GM12864 (cell line): ENCODE data around the gene MYO7B.
"Not testable (repeated sequence)": the region's sequence is repeated elsewhere in the genome, so short reads cannot be mapped to it uniquely, and the experiment has no call there.

ENCODE experiments used
- DNase-seq: peaks from one replicate; pipeline ENCODE4 v3.0.0-alpha.2; 2011; ENCODE audit warnings: low read depth
- H3K4me3 ChIP-seq: 2 replicates; pipeline ENCODE4 v1.5.1; 2011; ENCODE audit warnings: mild to moderate bottlenecking, low read depth, low read length, control low read depth
- TF ChIP-seq, protein P1 (sequence below): IDR thresholded peaks from 2 replicates; pipeline ENCODE4 v1.5.1; 2011; ENCODE audit warnings: low read depth, mild to moderate bottlenecking, moderate library complexity, low read length, control low read depth, inconsistent platforms; ENCODE audit errors: missing control alignments

Gene MYO7B

DNA sequence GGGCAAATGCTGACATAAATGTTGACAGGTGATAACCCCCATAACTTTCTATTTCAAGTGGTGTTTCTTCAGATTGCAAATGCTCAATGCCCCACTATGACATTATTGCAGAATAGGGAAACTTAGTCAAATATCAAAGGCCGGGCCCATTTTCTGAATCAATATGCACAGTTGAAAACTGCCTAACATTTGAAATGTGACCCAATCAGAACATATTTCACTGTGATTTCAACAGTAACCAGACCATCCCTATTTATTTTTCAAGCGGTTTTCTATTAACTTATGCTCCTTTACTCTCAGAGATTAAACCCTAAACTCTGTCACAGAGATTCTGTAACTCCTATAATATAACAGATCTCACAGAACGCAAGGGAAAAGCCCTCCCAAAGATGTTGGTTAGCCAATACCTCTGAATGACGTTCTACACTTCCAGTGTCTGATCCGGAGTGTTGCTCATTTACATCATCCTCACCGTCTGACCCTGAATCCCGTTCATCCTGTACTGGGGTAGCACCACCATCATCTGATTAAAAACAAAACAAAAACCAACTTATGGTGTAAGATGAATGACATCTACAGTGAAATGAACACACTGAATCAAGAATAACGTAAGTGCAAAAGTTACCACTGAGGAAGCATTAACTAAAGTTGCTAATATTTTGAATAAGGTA is 12.1 kb upstream of the MYO7B start:
- no peak for DNase-seq
- TF ChIP-seq, protein P1, sequence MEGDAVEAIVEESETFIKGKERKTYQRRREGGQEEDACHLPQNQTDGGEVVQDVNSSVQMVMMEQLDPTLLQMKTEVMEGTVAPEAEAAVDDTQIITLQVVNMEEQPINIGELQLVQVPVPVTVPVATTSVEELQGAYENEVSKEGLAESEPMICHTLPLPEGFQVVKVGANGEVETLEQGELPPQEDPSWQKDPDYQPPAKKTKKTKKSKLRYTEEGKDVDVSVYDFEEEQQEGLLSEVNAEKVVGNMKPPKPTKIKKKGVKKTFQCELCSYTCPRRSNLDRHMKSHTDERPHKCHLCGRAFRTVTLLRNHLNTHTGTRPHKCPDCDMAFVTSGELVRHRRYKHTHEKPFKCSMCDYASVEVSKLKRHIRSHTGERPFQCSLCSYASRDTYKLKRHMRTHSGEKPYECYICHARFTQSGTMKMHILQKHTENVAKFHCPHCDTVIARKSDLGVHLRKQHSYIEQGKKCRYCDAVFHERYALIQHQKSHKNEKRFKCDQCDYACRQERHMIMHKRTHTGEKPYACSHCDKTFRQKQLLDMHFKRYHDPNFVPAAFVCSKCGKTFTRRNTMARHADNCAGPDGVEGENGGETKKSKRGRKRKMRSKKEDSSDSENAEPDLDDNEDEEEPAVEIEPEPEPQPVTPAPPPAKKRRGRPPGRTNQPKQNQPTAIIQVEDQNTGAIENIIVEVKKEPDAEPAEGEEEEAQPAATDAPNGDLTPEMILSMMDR: no peak
- no peak overlapping the region for H3K4me3 ChIP-seq

DNA sequence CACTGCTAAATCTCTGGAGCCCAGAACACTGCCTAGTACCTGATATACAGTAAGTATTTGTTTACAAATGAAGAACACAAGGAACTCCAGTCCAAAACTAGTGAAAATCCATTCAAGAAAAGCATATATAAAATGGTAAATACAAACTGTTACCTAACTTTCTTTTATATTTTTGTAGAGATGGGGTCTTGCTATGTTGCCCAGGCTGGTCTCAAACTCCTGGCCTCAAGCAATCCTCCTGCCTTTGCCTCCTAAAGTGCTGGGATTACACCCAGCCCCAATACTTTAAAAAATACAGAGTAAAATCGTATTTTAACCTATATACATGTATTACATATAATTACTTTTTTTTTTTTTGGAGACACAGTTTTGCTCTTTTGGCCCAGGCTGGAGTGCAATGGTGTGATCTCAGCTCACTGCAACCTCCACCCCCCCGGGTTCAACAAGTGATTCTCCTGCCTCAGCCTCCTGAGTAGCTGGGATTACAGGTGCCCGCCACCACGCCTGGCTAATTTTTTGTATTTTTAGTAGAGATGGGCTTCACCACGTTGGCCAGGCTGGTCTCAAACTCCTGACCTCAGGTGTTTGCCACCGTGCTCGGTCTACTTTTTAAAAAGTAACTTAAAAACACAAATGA is 11.2 kb upstream of the MYO7B start:
- not testable (repeated sequence) for H3K4me3 ChIP-seq, DNase-seq

DNA sequence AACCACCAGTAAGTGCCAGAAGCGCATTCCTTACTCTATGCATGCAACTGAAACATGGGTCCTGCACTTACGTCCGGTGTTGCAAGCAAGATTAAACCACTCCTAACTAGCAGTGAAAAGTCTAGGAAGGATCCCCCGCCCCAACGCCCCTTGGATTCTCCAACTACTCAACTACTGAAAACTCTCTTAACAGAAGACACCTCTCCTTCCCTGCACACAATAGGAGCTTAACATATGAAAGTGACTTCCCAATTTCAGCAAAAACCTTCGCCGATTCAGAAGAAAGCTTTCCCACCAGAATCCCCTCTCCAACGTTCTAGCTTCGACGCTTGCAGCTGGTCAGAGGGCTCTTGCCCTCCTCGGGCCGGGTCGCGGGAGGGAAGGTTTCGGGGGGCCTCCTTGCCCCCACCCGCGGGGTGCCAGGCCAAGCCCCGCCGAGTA is 9.8 kb upstream of the MYO7B start:
- H3K4me3 ChIP-seq: peak overlapping the region; percentile 91
- no peak for DNase-seq
- TF ChIP-seq, protein P1: no peak

DNA sequence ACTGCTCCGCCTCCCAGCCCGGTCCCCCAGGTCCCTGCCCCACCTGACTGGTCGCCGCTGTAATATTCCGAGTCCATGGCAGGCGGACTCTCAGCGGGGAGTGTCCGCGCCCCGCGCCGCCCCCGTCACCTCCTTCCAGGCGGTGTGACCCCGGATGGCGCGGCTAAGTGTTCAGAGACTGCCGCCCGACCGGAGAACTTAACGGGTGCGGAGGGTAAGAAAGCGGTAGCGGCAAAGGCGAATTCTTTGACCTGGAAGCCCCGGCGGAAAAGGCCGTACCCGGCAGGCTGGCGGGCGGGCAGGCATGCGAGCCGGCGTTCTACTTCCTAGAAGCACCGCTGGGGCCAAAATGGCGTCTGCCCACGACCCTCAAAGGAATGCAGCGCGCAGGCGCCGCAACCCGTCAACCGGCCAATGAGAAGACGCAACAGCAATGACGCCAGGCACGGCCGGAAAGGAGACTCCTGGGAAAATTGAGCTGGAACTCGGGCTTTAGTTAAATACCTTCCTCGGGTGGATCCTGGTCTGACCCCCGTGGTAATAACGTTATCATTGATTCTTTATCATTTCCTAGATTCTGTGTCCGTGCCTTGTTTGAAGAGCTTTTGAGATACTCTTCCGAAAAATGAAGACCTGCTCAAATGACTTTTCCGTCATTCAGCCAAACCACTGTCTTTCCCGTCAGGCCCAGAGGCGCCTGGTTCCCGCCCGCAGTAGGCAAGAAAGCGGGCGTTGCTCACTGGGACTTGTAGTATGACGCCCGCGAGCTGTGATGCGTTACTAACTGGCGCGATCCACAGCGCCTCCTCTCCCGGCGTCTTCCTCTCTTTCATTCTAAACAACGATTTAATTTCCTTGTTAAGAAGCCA is 9.1 kb upstream of the MYO7B start, which contains the start of gene IWS1:
Gene IWS1, minus strand, starts transcription at position 358 of the 869 bp plus-strand sequence. Its CDS starts 281 bp downstream, at position 77.
- DNase-seq: peak; percentile 84
- peak within 1 kb of the TSS; percentile 91 for H3K4me3 ChIP-seq
- TF ChIP-seq, protein P1: peak; percentile 16

DNA sequence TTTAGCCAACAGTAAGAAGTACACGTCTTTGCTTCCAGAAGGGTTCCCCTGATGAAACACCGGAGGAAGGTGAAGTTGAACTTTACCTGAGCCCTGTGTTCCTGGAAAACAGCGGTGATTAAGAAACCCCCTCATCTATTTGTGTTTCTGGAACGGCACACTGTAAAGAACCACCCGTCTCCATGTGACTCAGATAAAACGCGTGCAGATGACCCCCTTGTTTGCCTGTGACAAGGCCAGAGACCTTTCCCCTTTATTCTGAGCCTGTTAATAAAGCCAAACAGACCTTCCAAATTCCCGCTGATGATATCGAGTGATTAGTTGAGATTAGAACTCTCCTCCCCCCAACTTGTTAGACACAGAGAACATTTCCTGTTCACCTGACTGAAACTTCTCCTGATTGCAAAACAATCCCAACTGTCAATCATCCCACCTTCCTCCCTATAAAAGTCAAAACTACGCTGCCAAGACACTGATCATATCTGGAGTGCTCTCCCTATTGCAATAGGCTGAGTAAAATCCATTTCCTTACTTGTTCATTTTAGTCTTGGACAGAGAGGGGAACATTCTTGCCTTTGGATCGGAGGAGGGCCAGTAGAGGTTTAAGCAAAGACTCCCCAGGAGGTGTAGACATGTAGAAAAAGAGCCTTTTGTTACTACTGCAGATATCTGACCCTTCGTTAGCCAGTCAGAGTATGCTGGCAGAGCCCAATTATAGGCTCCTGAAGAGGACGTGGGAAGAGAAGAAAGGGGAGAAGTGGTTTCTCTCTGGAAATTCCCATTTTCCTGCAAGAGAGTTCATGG is 8.3 kb upstream of the MYO7B start:
- H3K4me3 ChIP-seq: peak overlapping the region; percentile 91
- no peak for DNase-seq
- TF ChIP-seq, protein P1: no peak

DNA sequence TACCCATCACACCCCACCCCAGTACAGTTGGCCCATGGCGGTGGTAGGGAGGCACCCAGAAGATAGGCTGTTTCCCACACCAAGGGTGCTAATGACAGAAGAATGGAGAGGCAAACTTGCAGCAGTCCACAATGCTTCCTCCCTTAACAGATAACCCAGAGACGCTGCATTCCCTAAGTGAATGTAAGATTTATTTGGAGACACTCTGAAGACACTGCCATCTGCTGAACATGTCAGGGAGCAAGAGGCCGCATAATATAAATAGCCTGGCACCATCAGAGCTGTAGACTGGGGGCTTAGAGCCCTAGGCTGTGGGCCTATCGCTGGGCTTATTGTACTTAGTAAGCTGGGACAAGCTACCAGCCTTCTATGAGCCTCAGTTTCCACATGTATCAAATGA is 7.0 kb upstream of the MYO7B start:
- no peak for DNase-seq
- H3K4me3 ChIP-seq: no peak overlapping the region
- TF ChIP-seq, protein P1: no peak

DNA sequence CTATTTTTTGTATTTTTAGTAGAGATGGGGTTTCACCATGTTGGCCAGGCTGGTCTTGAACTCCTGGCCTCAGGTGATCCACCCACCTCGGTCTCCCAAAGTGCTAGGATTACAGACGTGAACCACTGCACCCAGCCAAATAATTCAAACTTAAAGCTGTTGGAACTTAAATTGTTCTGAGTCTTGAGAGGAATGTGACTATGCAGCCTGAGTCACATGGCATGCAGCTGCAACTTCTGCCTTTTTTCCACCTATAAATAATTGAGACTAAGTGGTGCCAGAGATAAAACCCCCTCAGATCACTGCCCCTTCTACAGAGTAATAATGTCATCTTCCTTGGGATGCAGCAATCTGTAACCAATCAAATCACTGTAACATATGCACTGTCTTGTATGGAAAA is 6.1 kb upstream of the MYO7B start:
- not testable (repeated sequence) for H3K4me3 ChIP-seq, DNase-seq
